Measurements from ENCODE around the gene CCDC7. TPM values are rescaled to one million over a fixed set of nuclear protein-coding genes. Genes with fewer than 3 reads are reported as not detected.

The CCDC7 gene
- total and polyA plus RNA-seq, 4 donors, result 1.2 to 36.4 (median 6.9) TPM

DNA sequence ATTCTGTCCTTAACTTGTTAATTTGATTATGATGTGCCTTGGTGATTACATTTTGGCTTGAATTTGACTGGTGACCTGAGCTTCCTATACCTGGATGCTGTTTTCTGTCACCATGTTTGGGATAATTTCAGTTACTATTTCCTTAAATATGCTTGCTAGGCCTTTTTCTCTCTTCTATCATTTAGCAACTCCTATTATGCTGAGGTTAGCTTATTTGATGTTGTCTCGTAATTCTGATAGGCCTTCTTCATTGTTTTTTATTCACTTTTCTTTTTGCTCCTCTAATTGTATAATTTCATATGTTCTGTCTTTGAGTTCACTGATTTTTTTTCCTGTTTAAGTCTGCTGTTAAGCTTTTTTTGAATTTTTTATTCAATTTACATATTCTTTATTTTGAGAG, 327.2 kb downstream of the CCDC7 start:
- DNase-seq, result no peak

DNA sequence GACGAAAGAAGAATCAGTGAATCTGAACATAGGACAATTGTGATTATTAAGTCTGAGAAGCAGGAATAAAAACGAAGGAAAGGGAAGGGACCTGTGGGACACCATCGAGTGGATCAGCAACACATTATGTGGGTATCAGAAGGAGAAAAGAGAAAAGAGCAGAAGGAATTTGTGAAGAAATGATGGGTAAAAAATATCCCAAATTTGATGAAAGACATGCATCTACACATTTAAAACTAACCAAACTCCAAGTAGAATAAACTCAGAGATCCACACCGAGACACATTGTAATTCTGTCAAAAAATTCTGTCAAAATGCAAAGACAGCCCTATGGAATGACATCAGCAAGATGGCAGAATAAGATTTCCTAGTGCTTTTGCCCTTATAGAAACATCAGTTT, 341.0 kb downstream of the CCDC7 start:
- Histone ChIP-seq H3K27me3 (ENCODE audit: control insufficient read depth in 3 of 3, insufficient read depth in 3 of 3, low read length in 2 of 3) (no peaks in the 10 kb centered on the region), H3K36me3 (ENCODE audit: control insufficient read depth in 4 of 4, insufficient read depth in 4 of 4, low read length in 4 of 4) (no peaks in the 10 kb centered on the region), H3K4me3 (no peak overlapping the region), H3K9ac (ENCODE audit: insufficient read depth in 1 of 2, low read length in 2 of 2) (no peak overlapping the region), H3K4me1 (ENCODE audit: control insufficient read depth in 5 of 5, insufficient read depth in 5 of 5, low read length in 5 of 5) (no peaks in the 10 kb centered on the region), H3K9me3 (ENCODE audit: control insufficient read depth in 4 of 4, insufficient read depth in 3 of 4, low read length in 3 of 4) (peaks cover 0 to 10% (median 1%) of the 10 kb centered on the region in 4 donors), H3K27ac (ENCODE audit: low read depth in 1 of 2, low read length in 1 of 2) (no peak overlapping the region)
- TF ChIP-seq, protein P1, sequence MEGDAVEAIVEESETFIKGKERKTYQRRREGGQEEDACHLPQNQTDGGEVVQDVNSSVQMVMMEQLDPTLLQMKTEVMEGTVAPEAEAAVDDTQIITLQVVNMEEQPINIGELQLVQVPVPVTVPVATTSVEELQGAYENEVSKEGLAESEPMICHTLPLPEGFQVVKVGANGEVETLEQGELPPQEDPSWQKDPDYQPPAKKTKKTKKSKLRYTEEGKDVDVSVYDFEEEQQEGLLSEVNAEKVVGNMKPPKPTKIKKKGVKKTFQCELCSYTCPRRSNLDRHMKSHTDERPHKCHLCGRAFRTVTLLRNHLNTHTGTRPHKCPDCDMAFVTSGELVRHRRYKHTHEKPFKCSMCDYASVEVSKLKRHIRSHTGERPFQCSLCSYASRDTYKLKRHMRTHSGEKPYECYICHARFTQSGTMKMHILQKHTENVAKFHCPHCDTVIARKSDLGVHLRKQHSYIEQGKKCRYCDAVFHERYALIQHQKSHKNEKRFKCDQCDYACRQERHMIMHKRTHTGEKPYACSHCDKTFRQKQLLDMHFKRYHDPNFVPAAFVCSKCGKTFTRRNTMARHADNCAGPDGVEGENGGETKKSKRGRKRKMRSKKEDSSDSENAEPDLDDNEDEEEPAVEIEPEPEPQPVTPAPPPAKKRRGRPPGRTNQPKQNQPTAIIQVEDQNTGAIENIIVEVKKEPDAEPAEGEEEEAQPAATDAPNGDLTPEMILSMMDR (IDR thresholded peaks at IDR 0.05; ENCODE audit: control extremely low read depth, extremely low read depth), result no peak
- no peak for DNase-seq
- ATAC-seq (ENCODE audit: insufficient read depth, low FRiP score), result no peak
- WGBS, 2 donors, result 95% methylated on average over 4 of the region's 4 CpGs

More for the DNA sequence above, 327.2 kb downstream of the CCDC7 start:
- no peak overlapping the region for H3K27ac ChIP-seq (ENCODE audit: low read depth in 1 of 2, low read length in 1 of 2)
- peaks cover 0 to 16% (median 12%) of the 10 kb centered on the region in 4 donors for H3K9me3 ChIP-seq (ENCODE audit: control insufficient read depth in 4 of 4, insufficient read depth in 3 of 4, low read length in 3 of 4)
- no peak for ATAC-seq (ENCODE audit: insufficient read depth, low FRiP score)
- WGBS, 2 donors, result 88 to 93% methylated on average over 1 of the region's 1 CpG
- TF ChIP-seq, protein P1 (IDR thresholded peaks at IDR 0.05; ENCODE audit: control extremely low read depth, extremely low read depth), result no peak
- no peaks in the 10 kb centered on the region for H3K27me3 ChIP-seq (ENCODE audit: control insufficient read depth in 3 of 3, insufficient read depth in 3 of 3, low read length in 2 of 3)
- H3K4me3 ChIP-seq, result no peak overlapping the region
- no peak overlapping the region for H3K9ac ChIP-seq (ENCODE audit: insufficient read depth in 1 of 2, low read length in 2 of 2)
- H3K36me3 ChIP-seq (ENCODE audit: control insufficient read depth in 4 of 4, insufficient read depth in 4 of 4, low read length in 4 of 4), result no peaks in the 10 kb centered on the region
- H3K4me1 ChIP-seq (ENCODE audit: control insufficient read depth in 5 of 5, insufficient read depth in 5 of 5, low read length in 5 of 5), result no peaks in the 10 kb centered on the region

DNA sequence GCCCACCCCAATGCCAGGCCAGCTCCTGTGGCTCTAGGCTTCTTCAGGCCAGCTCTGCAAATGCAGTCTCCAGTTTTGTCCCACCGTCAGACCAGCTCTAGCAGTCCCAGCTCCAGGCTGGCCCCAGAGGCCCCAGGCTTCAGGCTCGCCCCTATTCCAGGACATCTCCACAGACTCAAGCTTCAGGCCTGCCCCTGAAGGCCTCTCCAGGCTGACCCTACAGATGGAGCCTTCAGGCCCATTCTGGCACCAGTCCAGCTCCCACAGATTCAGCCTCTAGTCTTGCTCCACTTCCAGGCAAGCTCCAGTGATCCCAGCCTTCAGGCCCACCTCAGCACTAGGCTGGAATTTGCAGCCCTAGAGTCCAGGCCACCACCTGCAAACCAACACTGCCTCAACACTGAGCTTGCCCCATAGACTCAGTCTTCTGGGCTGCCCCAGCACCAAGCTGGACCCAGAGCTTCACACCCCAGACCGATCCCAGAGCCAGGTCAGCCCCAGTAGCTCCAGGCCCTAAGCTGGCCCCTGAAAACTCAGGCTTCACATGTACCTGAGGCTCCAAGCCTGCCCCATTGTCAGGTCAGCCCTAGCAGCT, 341.8 kb downstream of the CCDC7 start:
- no peaks in the 10 kb centered on the region for H3K4me1 ChIP-seq (ENCODE audit: control insufficient read depth in 5 of 5, insufficient read depth in 5 of 5, low read length in 5 of 5)
- peaks cover 0 to 10% (median 1%) of the 10 kb centered on the region in 4 donors for H3K9me3 ChIP-seq (ENCODE audit: control insufficient read depth in 4 of 4, insufficient read depth in 3 of 4, low read length in 3 of 4)
- no peak for ATAC-seq (ENCODE audit: insufficient read depth, low FRiP score)
- H3K27ac ChIP-seq (ENCODE audit: low read depth in 1 of 2, low read length in 1 of 2), result no peak overlapping the region
- 92 to 98% methylated on average over 3 of the region's 3 CpGs for WGBS, 2 donors
- TF ChIP-seq, protein P1 (IDR thresholded peaks at IDR 0.05; ENCODE audit: control extremely low read depth, extremely low read depth), result no peak
- no peak for DNase-seq
- H3K9ac ChIP-seq (ENCODE audit: insufficient read depth in 1 of 2, low read length in 2 of 2), result no peak overlapping the region
- no peak overlapping the region for H3K4me3 ChIP-seq
- H3K27me3 ChIP-seq (ENCODE audit: control insufficient read depth in 3 of 3, insufficient read depth in 3 of 3, low read length in 2 of 3), result no peaks in the 10 kb centered on the region
- no peaks in the 10 kb centered on the region for H3K36me3 ChIP-seq (ENCODE audit: control insufficient read depth in 4 of 4, insufficient read depth in 4 of 4, low read length in 4 of 4)

DNA sequence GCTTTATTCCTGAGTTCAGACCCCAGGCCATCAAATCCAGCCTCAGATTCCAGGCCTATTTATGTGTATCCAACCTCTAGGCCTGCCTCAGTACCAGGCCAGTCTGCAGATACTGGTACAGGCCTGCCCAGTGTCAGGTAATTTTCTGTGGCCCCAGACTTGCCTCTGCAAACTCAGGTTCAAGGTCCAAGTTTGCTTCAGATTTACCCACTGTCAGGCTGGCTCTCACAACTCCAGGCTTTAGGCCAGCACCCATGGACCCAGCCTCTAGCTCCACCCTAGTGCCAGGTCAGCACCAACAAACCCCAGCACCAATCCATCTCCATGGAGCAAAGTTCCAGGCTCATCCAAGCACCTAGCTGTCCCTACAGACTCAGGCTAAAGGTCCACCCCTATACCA, 342.4 kb downstream of the CCDC7 start:
- Histone ChIP-seq H3K36me3 (ENCODE audit: control insufficient read depth in 4 of 4, insufficient read depth in 4 of 4, low read length in 4 of 4) (no peaks in the 10 kb centered on the region), H3K9ac (ENCODE audit: insufficient read depth in 1 of 2, low read length in 2 of 2) (no peak overlapping the region), H3K4me1 (ENCODE audit: control insufficient read depth in 5 of 5, insufficient read depth in 5 of 5, low read length in 5 of 5) (no peaks in the 10 kb centered on the region), H3K4me3 (no peak overlapping the region), H3K27me3 (ENCODE audit: control insufficient read depth in 3 of 3, insufficient read depth in 3 of 3, low read length in 2 of 3) (no peaks in the 10 kb centered on the region), H3K9me3 (ENCODE audit: control insufficient read depth in 4 of 4, insufficient read depth in 3 of 4, low read length in 3 of 4) (peaks cover 0 to 10% (median 1%) of the 10 kb centered on the region in 4 donors), H3K27ac (ENCODE audit: low read depth in 1 of 2, low read length in 1 of 2) (no peak overlapping the region)
- DNase-seq (no peak), ATAC-seq (ENCODE audit: insufficient read depth, low FRiP score) (no peak)
- TF ChIP-seq, protein P1 (IDR thresholded peaks at IDR 0.05; ENCODE audit: control extremely low read depth, extremely low read depth), result no peak
